HG03064 (cell line): ENCODE data around the gene CCDC175.
A peak's percentile ranks its signal among the peaks of the same experiment; 100 is the strongest.

Experiments used
- ATAC-seq: cut with Tn5 transposase; IDR thresholded peaks from one replicate; pipeline ENCODE4 v1.9.1; 2021; ENCODE audit warnings: low read depth; ENCODE audit not compliant: unreplicated experiment

Gene CCDC175

DNA sequence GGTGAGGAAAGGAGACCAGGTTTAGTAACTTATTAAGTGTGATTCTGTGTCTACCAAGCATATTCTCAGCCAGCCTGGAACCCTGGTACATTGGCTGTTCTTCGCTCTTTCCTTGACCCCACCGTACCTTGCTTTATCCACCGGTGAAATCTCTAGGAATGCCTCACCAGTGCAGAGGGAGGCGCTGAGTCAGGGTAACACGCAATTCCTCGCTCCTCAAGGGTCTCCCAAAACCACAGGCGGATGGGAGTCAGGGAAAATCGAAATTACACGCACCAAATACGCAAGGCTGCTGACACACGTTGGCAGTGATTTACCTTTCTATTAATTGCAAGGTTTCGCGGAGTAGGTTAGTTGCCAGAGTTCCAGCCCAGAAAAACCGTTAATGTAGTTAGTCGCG is 93.2 kb downstream of the CCDC175 start:
- ATAC-seq = no peak

- no peak for ATAC-seq
Observed at GRCh38 chr14:59482541-59483331, 93.9 kb downstream of the CCDC175 start.

DNA sequence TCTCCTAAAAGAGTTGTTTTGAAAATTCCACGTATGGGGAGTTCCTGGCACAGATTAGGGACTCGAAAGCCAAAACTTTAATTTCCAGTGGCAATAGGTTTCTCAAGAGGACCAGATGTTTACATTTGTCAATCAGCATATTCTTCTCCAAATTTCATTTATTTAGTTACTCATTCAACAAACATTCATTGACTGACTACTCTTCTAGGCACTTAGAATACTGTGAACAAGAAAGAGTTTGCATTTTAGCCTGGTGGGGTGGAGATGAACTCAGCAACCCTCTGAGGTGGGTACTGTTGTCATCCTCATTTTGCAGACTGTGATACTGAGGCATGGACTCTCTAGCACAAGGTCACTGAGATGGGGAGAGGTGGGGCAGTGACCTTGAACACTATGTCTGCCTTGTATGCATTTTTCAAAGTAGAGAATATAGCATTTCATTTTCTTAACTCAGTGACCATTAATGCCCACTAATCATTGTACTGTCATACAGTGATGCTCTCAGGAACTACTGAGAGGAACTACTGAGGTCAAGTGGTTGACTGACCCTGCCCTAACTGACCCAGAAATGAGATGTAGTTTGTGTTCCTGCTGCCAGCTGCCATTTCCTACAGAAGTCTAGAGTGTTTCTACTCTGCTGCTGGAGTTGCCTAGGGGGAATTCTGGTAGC is 94.6 kb downstream of the CCDC175 start:
- no peak for ATAC-seq

DNA sequence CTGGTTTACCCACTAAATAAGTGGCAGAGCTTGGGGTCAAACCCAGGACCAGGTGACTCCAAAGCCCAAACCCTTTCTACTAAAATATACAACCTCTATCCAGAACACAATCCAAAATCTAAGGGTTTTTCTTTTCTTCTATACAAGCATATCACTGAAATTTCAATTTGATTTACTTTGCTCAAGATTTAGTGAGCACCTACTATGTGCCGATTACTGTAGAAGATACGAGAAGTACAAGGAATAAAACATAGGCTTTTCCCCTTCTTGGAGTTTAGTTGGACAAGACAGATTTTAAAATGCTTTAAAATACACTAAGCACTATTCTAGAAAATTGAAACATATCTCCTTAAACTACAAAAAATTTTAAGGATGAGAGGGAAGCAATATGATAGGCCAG is 95.2 kb downstream of the CCDC175 start:
- ATAC-seq = no peak

DNA sequence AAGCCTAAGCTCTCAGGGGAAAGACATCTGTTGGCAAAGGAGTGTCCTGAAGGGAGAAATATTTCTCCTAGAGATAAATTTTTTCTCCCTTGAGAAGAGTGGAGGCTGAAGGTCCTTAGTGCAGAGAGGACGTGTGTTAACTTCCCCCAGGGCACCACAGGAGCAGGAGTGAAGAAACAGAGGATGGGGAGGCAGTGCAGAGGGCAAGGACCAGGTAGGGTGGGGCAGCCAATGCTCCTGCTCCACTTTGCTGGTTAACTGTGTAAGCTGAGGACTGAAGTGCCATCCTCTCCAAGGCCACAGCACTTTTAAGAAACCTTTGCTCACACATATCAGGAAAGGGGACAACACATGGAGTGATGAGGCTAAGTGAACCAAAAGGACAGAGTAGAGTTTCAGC is 96.4 kb downstream of the CCDC175 start:
- ATAC-seq = no peak

- no peak for ATAC-seq
Observed at GRCh38 chr14:59478540-59478939, 98.1 kb downstream of the CCDC175 start.

GRCh38 chr14:59475709-59476108 is 100.9 kb downstream of the CCDC175 start:
- ATAC-seq = no peak

DNA sequence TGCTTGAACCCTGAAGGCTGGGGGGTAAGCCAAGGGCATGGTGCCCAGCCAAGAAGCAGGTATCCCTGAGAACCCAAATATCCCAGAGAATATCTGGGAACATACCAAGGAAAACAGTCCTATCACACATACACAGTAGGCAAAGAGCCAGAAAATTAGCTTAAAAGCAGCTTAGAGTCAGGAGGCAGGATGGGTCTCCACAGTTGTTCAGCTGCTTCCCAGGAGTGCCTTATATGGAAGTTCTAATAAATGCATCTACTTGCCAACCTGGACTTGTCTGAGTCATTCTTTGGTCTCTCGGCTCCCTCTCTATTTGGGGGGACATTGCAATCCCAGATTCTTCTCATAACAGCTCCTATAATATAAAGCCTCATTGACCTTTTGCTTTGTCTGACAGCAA is 102.4 kb downstream of the CCDC175 start:
- ATAC-seq = no peak

DNA sequence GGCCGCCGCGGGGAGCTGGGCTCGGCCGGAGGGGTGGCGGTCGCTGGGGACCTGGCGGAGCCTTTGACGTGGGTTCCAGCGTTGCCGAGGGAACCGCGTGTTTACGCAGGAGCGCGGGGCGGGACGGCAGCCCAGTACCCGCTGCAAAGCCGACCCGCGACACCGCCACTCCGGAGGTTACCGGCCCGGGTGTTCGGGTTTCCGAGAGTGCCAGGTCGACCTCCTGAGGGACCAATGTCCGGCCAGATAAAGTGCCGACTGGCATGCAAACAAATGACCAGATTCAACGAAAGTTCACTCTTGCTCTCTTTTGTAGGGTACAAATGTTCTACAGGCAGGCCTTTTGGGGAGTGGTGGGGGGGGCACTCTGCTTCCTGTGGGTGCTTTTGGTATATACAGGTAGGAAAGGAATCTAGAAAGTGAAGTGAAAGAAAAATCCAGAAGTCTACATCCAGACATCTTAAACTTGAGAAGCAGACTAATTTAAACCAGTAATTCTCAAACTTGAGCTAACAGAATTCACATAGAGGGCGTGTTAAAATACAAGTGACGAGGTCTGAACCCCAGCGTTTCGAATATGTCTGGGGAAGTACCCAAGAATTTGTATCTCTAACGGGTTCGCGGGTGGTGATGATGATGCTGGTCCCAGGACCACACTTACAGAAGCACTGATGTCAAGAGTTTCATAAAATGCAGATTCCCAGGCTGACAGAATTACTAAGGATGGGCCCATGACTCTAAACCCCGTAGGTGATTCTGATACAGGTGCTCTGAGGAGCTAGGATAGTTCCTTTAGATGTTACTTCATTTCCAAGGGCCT is 111.1 kb downstream of the CCDC175 start, which contains the start of gene GPR135:
GPR135 (minus strand) TSS at position 65 of the 820 bp plus-strand sequence. CDS start 154 bp downstream, outside the sequence.
- peak; percentile 39 for ATAC-seq

- ATAC-seq = peak; percentile 67
Observed at GRCh38 chr14:59464486-59465315, 111.9 kb downstream of the CCDC175 start.

GRCh38 chr14:59463787-59464485 is 112.7 kb downstream of the CCDC175 start:
- ATAC-seq = peak; percentile 33

- ATAC-seq = no peak
Observed at GRCh38 chr14:59461891-59462290, 114.7 kb downstream of the CCDC175 start.

DNA sequence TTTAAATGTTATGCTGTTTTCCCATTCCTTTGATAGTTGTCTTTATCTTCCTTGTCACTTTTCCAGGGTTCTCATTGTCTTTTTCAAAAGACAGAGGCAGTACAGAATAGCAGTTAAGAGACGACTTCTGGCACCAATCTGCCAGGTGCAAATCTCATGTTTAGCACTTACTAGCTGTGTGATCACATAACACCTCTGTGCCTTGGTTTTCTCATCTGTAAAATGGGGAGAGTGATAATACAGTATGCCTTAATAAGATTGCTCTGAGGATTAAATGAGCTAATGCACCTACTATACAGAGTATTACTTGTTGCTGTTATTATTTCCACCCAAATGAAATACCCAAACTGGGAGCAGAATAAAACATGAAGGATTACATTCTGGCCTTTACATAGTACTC is 116.2 kb downstream of the CCDC175 start:
- ATAC-seq = no peak

DNA sequence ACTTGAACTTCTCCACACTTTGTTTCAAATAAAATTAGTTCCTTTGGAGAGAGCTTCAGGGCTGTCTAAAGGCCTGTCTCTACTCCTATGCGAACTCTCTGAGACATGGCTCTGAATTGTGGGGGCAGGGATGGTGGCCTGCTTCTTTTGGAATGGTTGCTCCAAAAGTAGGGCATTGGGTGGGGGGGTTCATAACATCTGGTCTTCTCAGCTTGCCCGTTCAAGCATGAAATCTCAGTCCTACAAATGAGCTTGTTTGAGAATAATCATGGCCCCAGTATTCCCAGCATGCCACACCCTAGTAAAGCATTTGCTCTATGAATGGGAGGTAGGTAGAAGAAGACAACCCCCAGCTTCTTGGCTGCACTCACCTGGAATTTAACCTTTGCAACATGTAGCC is 118.1 kb downstream of the CCDC175 start:
- ATAC-seq = no peak

DNA sequence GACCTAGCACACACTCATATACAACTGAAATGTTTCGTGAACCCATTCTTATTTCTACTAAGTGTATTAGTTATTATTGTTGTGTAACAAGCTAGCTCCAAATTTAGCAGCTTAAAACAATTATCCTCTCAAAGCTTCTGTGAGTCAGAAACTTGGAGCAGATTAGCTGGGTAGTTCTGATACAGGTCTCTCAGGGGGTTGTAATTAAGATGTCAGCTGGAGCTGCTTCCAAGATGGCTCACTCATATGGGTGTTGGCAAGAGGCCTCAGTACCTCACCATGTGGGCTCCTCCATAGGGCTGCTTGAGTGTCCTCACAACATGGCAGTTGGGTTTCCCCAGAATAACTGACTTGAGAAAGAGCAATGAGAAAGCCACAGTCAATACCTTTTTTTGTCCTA is 121.2 kb downstream of the CCDC175 start:
- ATAC-seq = no peak
